GM18502 (cell line): ENCODE measurements around the gene EBP.
A peak's percentile ranks its signal among the peaks of the same experiment; 100 is the strongest.
"Not testable (repeated sequence)": the region's sequence is repeated elsewhere in the genome, so short reads cannot be mapped to it uniquely, and the experiment has no call there.

Source experiments
- ATAC-seq: cut with Tn5 transposase; IDR thresholded peaks from one replicate; pipeline ENCODE4 v1.9.1; 2021; ENCODE audit warnings: mild to moderate bottlenecking; ENCODE audit not compliant: unreplicated experiment, poor library complexity

The EBP gene

GRCh38 chrX:48520976-48521352 is 644 bp upstream of the EBP start:
- ATAC-seq: no peak

- ATAC-seq: no peak
Observed at GRCh38 chrX:48522291-48522690, 683 bp downstream of the EBP start.

DNA sequence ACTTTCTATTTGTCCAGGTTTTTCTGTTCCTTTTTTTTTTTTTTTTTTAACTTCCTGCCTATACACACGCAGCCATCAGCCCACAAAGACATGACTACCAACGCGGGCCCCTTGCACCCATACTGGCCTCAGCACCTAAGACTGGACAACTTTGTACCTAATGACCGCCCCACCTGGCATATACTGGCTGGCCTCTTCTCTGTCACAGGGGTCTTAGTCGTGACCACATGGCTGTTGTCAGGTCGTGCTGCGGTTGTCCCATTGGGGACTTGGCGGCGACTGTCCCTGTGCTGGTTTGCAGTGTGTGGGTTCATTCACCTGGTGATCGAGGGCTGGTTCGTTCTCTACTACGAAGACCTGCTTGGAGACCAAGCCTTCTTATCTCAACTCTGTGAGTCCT is 2.1 kb downstream of the EBP start:
- ATAC-seq: no peak

GRCh38 chrX:48525853-48526252 is 4.2 kb downstream of the EBP start:
- ATAC-seq: not testable (repeated sequence)

GRCh38 chrX:48530736-48531135 is 9.1 kb downstream of the EBP start:
- no peak for ATAC-seq

- ATAC-seq: no peak
Observed at GRCh38 chrX:48531358-48531959, 9.9 kb downstream of the EBP start.

DNA sequence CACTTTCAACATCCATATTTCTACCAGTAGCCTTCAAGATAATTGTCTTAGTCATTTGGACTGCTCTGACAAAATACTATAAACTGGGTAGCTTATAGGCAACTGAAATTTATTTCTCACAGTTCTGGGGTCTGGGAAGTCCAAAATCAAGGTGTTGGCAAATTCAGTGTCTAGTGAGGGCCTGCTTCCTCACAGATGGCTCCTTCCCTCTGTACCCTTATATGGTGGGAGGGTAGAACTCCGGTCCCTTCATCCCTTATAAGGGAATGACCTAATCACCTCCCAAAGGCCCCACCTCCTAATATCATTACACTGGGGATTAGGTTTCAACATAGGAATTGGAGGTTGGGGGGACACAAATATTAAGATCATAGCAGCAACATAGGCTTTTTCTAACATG is 10.6 kb downstream of the EBP start:
- no peak for ATAC-seq

DNA sequence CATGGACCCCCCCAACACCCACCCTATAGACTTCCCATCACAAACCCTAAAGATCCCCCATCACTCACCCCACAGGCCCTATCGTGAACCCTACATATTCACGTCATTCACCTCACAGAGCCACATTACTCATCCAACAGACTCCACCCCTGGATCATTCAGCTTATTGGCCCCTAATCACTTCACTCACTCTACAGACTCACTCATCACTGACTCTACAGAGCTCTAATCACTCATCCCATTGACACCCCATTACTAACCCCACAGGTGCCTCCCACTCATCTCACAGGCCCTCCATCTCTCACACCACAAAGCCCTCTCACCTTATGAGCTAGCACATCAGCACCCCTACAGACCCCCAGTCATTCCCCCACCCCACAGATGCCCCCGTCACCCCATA is 11.6 kb downstream of the EBP start:
- no peak for ATAC-seq

GRCh38 chrX:48538641-48539344 is 17.2 kb downstream of the EBP start:
- no peak for ATAC-seq

DNA sequence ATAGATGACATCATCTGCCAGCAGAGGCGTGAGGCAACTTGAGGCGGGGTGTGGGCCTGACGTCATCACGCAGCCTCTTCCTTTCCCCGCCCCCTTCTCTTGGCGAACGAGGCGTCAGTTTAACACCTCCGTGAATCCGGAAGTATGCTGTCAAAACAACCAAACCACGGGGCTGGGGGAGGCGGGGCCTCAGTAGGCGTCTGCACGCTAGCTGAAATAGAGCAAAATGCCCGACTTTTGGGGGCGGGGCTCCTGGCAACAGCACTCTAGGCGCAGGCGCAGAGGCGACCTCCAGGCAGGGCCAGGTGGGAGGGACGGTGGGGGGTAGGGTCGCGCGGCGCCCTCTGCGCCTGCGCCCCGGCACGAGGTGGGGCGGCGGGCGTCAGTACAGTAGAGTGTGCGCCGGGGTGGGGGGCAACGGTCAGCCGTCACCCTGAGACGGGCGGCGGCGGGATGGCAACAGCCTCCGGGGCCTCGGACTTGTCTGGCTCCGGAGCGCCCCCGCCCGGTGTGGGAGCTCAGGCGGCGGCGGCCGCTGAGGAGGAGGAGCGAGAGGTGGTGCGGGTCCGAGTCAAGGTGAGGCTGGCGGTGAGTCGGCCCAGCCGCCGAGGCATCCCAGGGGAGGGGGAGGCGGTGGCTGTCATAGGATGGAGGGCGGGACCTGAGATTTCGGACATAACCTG is 17.9 kb downstream of the EBP start, which contains the start of gene TBC1D25:
TSS of gene TBC1D25 (plus strand) at position 370 of the 683 bp plus-strand sequence. CDS start at position 454, 84 bp downstream.
- ATAC-seq: peak; percentile 87

- ATAC-seq: peak; percentile 36
Observed at GRCh38 chrX:48540028-48540375, 18.4 kb downstream of the EBP start.

- no peak for ATAC-seq
Observed at GRCh38 chrX:48540480-48540879, 18.9 kb downstream of the EBP start.

- ATAC-seq: no peak
Observed at GRCh38 chrX:48541140-48541814, 19.7 kb downstream of the EBP start.

DNA sequence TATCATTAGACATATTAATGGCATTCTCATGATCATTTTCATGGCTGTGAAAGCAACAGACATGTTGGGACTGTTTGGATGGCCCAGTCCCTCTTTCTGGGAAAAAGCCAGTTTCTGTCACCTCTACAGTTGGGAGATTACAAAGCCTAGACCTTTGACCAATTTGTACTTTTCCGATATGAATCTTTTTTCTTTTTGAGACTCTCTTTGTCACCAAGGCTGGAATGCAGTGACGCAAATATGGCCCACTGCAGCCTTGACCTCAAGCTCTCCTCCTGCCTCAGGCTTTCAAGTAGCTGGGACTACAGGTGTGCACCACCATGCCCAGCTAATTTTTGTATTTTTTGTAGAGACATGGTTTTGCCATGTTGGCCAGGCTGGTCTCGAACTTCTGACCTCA is 27.3 kb downstream of the EBP start:
- no peak for ATAC-seq

- not testable (repeated sequence) for ATAC-seq
Observed at GRCh38 chrX:48555731-48556325, 34.2 kb downstream of the EBP start.

GRCh38 chrX:48558271-48558670 is 36.7 kb downstream of the EBP start:
- ATAC-seq: no peak

GRCh38 chrX:48559636-48560035 is 38.0 kb downstream of the EBP start:
- no peak for ATAC-seq

DNA sequence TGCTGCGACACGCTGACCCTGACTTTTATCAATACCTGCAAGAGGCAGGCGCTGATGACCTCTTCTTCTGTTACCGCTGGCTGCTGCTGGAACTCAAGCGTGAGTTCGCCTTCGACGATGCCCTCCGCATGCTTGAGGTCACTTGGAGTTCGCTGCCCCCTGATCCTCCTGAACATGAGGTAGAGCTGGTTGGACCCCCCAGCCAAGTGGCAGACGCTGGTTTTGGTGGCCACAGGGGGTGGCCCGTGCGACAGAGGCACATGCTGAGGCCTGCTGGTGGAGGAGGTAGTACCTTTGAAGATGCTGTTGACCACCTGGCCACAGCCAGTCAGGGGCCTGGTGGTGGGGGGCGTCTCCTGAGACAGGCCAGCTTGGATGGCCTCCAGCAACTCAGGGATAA is 38.4 kb downstream of the EBP start:
- ATAC-seq: no peak

GRCh38 chrX:48560681-48561080 is 39.1 kb downstream of the EBP start:
- ATAC-seq: no peak

- ATAC-seq: peak; percentile 50
Observed at GRCh38 chrX:48569958-48570357, 48.4 kb downstream of the EBP start.
